Thyroid gland (tissue), 4 donors: ENCODE results near the gene ANAPC2. TPM values are rescaled to one million over a fixed set of nuclear protein-coding genes. Genes with fewer than 3 reads are reported as not detected.

Source experiments
- DNase-seq, 2 donors: peaks; one replicate each; pipeline ENCODE4 v3.0.0-alpha.2; 2019
- H3K27ac ChIP-seq, 3 donors: fragments of 200-600 bp; sonication (generic); 1 replicate in 2 of 3; 2 replicates in 1 of 3; pipeline ENCODE4 v1.5.1; 2016 to 2019; ENCODE audit warnings: mild to moderate bottlenecking in 1 of 3, moderate library complexity in 1 of 3
- H3K27me3 ChIP-seq: fragments of 200-600 bp; sonication (generic); one replicate; pipeline ENCODE4 v1.5.1; 2019
- H3K36me3 ChIP-seq, 2 donors: fragments of 200-600 bp; sonication (generic); one replicate each; pipeline ENCODE4 v1.5.1; 2016 to 2019
- H3K4me1 ChIP-seq, 2 donors: fragments of 200-600 bp; sonication (generic); one replicate each; pipeline ENCODE4 v1.5.1; 2017 to 2019
- H3K4me3 ChIP-seq, 3 donors: fragments of 200-600 bp; sonication (generic); replicated peaks in 1 of 3; 1 replicate in 2 of 3; 2 replicates in 1 of 3; pipeline ENCODE4 v1.5.1; 2016; ENCODE audit warnings: mild to moderate bottlenecking in 1 of 3
- H3K9me3 ChIP-seq: fragments of 200-600 bp; sonication (generic); one replicate; pipeline ENCODE4 v1.5.1; 2017
- CTCF ChIP-seq, 6 experiments: fragments of 200-600 bp in 3 of 6; fragments of 450-650 bp in 3 of 6; sonication (generic) in 3 of 6; IDR thresholded peaks; one replicate each; pipeline ENCODE4 v1.5.1; 2016 to 2019; ENCODE audit warnings: antibody characterized with exemption in 6 of 6, mild to moderate bottlenecking in 2 of 6, inconsistent platforms in 1 of 6, moderate library complexity in 1 of 6
- POLR2A ChIP-seq, 2 donors: fragments of 450-650 bp; IDR thresholded peaks; one replicate each; pipeline ENCODE4 v1.6.1; 2017; ENCODE audit warnings: antibody characterized with exemption in 2 of 2, mild to moderate bottlenecking in 2 of 2, moderate library complexity in 1 of 2
- WGBS, 2 donors: methylation state at CpG; one replicate each; pipeline ENCODE4 v1.1.5; 2017; 5-methylcytosine and 5-hydroxymethylcytosine counted together
- intact Hi-C: fragments of 100-400 bp; cut with DNase I; formaldehyde crosslinking; loops from one replicate; pipeline ENCODE4 v1.15.1; 2023
- total RNA-seq, 4 donors: library from RNA; depleted of rRNA; stranded (reverse); fragments of >200 nt; gene quantifications; one replicate each; pipeline ENCODE4 v1.2.3, GENCODE V29; 2016

ANAPC2 gene
- total RNA-seq, 4 donors from 2014 or later = 25.6 to 34.1 (median 31.8) TPM

DNA sequence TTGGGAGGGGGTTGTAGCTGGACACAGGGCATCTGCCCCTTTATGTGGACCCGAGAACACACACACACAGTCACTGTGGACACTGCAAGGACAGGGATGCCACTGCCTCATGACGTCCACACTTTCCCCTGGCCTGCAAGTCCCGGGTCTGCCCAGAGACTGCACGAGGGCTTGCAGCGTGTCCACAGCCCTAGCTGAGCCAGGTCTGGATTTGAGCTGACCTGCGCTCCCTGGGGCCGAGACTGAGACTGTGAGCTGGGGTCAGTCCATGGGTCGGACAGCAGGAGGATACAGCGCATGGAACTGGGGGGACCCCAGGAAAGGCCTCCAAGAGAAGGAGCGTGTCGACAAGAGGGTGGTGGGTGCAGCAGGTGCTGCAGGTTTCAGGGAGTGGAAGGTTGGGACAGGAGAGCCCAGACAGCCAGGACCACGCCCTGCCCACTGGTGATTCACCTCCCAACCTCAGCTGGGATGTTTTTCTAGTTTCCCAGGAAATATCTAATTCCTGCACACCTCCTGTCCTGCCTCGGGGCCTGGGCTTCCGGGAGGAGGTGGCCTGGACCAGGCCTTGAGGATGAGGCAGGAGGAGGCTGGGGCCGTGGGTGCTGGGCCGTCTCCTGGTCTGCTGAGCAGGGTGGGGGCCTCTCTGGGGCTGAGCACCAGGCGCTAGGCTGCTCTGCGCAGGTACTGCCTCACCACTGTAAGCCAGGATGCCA is 38.1 kb upstream of the ANAPC2 start:
- Histone ChIP-seq H3K27me3 (no peaks in the 10 kb centered on the region), H3K4me3 (no peak overlapping the region), H3K36me3 (no peaks in the 10 kb centered on the region), H3K4me1 (peaks cover 31 to 44% of the 10 kb centered on the region in 2 donors), H3K9me3 (no peaks in the 10 kb centered on the region), H3K27ac (peak overlapping the region; percentile 67 to 87 (median 85))
- no peak for DNase-seq
- intact Hi-C loops = loop anchor here (5.0 kb wide), 1 partner anchor 39 kb away; the partner anchor contains the start of genes ANAPC2 and SSNA1
- TF ChIP-seq POLR2A (IDR thresholded peaks at IDR 0.05) (no peak), CTCF (IDR thresholded peaks at IDR 0.05) (no peak)
- 63 to 73% methylated on average over 14 to 15 of the region's 18 CpGs for WGBS, 2 donors

GRCh38 chr9:137225699-137226331 is 37.5 kb upstream of the ANAPC2 start:
- Histone ChIP-seq H3K4me1 (peaks cover 31 to 47% of the 10 kb centered on the region in 2 donors), H3K27ac (peak overlapping the region in 1 of 3 donors; percentile 87), H3K4me3 (no peak overlapping the region), H3K27me3 (no peaks in the 10 kb centered on the region), H3K9me3 (no peaks in the 10 kb centered on the region), H3K36me3 (no peaks in the 10 kb centered on the region)
- no peak for TF ChIP-seq POLR2A (IDR thresholded peaks at IDR 0.05)
- intact Hi-C loops = loop anchor here (5.0 kb wide), 1 partner anchor 39 kb away; the partner anchor contains the start of genes ANAPC2 and SSNA1
- no peak for DNase-seq
- 85 to 89% methylated on average over 4 to 16 of the region's 21 CpGs for WGBS, 2 donors

DNA sequence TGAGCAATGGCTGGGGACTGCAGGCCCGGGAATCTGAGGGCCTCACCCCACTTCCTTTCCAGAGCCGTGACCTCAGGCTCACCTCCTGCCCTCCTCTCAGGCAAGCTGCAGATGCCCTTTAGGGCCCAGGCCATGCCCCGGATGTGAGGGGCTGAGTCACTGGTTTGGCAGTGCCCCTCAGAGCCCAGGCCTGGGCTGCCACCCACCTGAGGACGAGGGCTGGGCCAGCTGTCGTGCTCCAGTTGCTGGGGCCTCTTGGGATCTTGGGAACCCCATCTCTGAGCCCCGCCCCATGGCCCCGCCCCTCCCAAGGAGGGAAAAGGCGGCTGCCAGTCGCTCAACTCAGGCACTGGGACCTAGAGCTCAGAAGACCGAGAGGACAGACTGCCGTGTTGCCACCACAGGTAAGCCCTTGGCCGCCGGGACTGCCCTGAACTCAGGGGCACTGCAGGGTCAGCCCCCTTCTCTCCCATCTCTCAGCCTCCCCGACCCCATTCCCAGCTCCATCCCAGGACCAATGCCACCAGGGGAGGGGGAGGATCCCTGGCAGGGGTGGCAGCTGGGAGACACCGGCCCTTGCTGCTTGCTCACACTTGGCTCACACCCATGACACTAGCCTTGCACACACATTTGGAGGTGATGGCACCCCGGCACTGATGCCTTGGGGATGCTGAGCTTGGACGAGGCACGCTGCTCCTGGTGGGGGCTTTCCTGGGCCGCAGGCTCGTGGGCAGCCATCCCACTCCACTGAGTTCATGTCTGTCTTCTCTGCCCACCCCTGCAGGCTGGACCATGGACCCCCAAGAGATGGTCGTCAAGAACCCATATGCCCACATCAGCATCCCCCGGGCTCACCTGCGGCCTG is 36.7 kb upstream of the ANAPC2 start, which contains the start of gene CYSRT1:
Gene CYSRT1, plus strand, starts transcription at position 345 of the 865 bp plus-strand sequence. Its CDS starts 448 bp downstream, at position 793.
- H3K27ac ChIP-seq = peak within 1 kb of the TSS in 1 of 3 donors; percentile 87
- no peak for DNase-seq
- H3K36me3 ChIP-seq = no peaks in the 10 kb centered on the region
- TF ChIP-seq CTCF (IDR thresholded peaks at IDR 0.05) = no peak
- intact Hi-C loops = loop anchor here (5.0 kb wide), 1 partner anchor 38 kb away; the partner anchor contains the start of genes ANAPC2 and SSNA1
- H3K9me3 ChIP-seq = no peaks in the 10 kb centered on the region
- no peaks in the 10 kb centered on the region for H3K27me3 ChIP-seq
- peaks cover 31 to 47% of the 10 kb centered on the region in 2 donors for H3K4me1 ChIP-seq
- peak within 1 kb of the TSS in 2 of 3 donors; percentile 21 to 78 for H3K4me3 ChIP-seq
- WGBS, 2 donors = 46 to 82% methylated on average over 7 to 8 of the region's 23 CpGs

GRCh38 chr9:137223078-137223970 is 35.0 kb upstream of the ANAPC2 start:
- peaks cover 31 to 47% of the 10 kb centered on the region in 2 donors for H3K4me1 ChIP-seq
- 2 to 3% methylated on average over 25 to 32 of the region's 63 CpGs for WGBS, 2 donors
- no peaks in the 10 kb centered on the region for H3K36me3 ChIP-seq
- peak overlapping the region; percentile 39 to 78 (median 53) for H3K4me3 ChIP-seq
- H3K27me3 ChIP-seq = no peaks in the 10 kb centered on the region
- no peak for TF ChIP-seq CTCF (IDR thresholded peaks at IDR 0.05)
- peak in 1 of 2 donors; percentile 65 for TF ChIP-seq POLR2A (IDR thresholded peaks at IDR 0.05)
- intact Hi-C loops = no loop called here
- peak; percentile 97 for DNase-seq
- H3K9me3 ChIP-seq = no peaks in the 10 kb centered on the region
- H3K27ac ChIP-seq = peak overlapping the region; percentile 77 to 87 (median 86)
